Mesodermal cell (in vitro differentiated cells): ENCODE measurements around the gene KCNQ5.

Source experiments
- H3K27ac ChIP-seq: 2 replicates; pipeline ENCODE4 v1.7.0; 2013; ENCODE audit warnings: mild to moderate bottlenecking, low read depth, low read length, moderate library complexity; ENCODE audit not compliant: severe bottlenecking
- H3K36me3 ChIP-seq: 2 replicates; pipeline ENCODE4 v1.7.1; 2013; ENCODE audit warnings: mild to moderate bottlenecking, low read length, moderate library complexity; ENCODE audit not compliant: control insufficient read depth, insufficient read depth
- H3K4me1 ChIP-seq: one replicate; pipeline ENCODE4 v1.7.1; 2013; ENCODE audit warnings: mild to moderate bottlenecking, low read length; ENCODE audit not compliant: insufficient read depth, control insufficient read depth, poor library complexity, severe bottlenecking
- H3K4me3 ChIP-seq: 2 replicates; pipeline ENCODE4 v1.7.0; 2013; ENCODE audit warnings: low read length, control low read depth, mild to moderate bottlenecking; ENCODE audit not compliant: insufficient read depth, poor library complexity, severe bottlenecking; ENCODE audit errors: extremely low read depth
- H3K9me3 ChIP-seq: 2 replicates; pipeline ENCODE4 v1.7.1; 2013; ENCODE audit warnings: mild to moderate bottlenecking, low read length, moderate library complexity; ENCODE audit not compliant: control insufficient read depth
- WGBS, 2 experiments: methylation state at CpG; one replicate each; pipeline ENCODE4 v1.1.5; 2013; ENCODE audit warnings: missing lambda C conversion rate in 2 of 2; ENCODE audit not compliant: insufficient coverage in 2 of 2; 5-methylcytosine and 5-hydroxymethylcytosine counted together

The KCNQ5 gene

GRCh38 chr6:72984981-72985665 is 363.3 kb downstream of the KCNQ5 start:
- H3K4me3 ChIP-seq, result no peak overlapping the region
- 78 to 91% methylated on average over 2 to 3 of the region's 4 CpGs for WGBS, 2 experiments
- no peak overlapping the region for H3K27ac ChIP-seq
- H3K4me1 ChIP-seq, result no peaks in the 10 kb centered on the region
- H3K36me3 ChIP-seq, result no peaks in the 10 kb centered on the region
- peaks cover 3% of the 10 kb centered on the region for H3K9me3 ChIP-seq

GRCh38 chr6:72987301-72987700 is 365.4 kb downstream of the KCNQ5 start:
- peaks cover 3% of the 10 kb centered on the region for H3K9me3 ChIP-seq
- WGBS, 2 experiments, result 94 to 95% methylated on average over 10 to 12 of the region's 19 CpGs
- no peaks in the 10 kb centered on the region for H3K4me1 ChIP-seq
- no peaks in the 10 kb centered on the region for H3K36me3 ChIP-seq
- H3K27ac ChIP-seq, result no peak overlapping the region
- H3K4me3 ChIP-seq, result no peak overlapping the region

- Histone ChIP-seq H3K9me3 (no peaks in the 10 kb centered on the region), H3K4me3 (no peak overlapping the region), H3K36me3 (no peaks in the 10 kb centered on the region), H3K27ac (no peak overlapping the region), H3K4me1 (no peaks in the 10 kb centered on the region)
- 83 to 93% methylated on average over 3 to 5 of the region's 5 CpGs for WGBS, 2 experiments
These were observed 378.1 kb downstream of the KCNQ5 start for GRCh38 chr6:72999995-73000394.

- no peak overlapping the region for H3K4me3 ChIP-seq
- H3K4me1 ChIP-seq, result no peaks in the 10 kb centered on the region
- H3K27ac ChIP-seq, result no peak overlapping the region
- H3K9me3 ChIP-seq, result no peaks in the 10 kb centered on the region
- H3K36me3 ChIP-seq, result no peaks in the 10 kb centered on the region
- 90 to 97% methylated on average over 3 of the region's 3 CpGs for WGBS, 2 experiments
These were observed 378.6 kb downstream of the KCNQ5 start for GRCh38 chr6:73000460-73000859.

GRCh38 chr6:73002588-73002987 is 380.7 kb downstream of the KCNQ5 start:
- no peak overlapping the region for H3K27ac ChIP-seq
- H3K4me1 ChIP-seq, result no peaks in the 10 kb centered on the region
- H3K36me3 ChIP-seq, result no peaks in the 10 kb centered on the region
- no peaks in the 10 kb centered on the region for H3K9me3 ChIP-seq
- no peak overlapping the region for H3K4me3 ChIP-seq

DNA sequence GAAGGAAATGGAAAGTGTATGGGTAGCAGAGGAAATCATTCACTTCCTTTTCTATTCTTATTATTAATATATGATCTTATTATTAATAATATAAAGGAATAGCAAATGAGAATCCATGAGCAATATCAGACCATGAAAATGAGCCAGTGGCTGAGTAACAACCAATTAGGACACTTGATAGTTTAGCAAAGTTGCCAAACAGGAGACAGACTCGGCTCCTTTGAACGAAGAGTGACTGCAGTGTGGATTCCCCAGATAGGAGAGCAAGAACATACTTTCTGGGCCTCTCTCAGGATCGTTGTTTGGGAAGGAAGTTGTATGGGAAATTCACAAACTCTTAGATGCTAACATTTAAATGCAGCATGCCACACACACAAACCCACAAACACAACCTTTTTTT is 381.4 kb downstream of the KCNQ5 start:
- Histone ChIP-seq H3K9me3 (no peaks in the 10 kb centered on the region), H3K27ac (no peak overlapping the region), H3K4me1 (no peaks in the 10 kb centered on the region), H3K4me3 (no peak overlapping the region), H3K36me3 (no peaks in the 10 kb centered on the region)
- WGBS, 2 experiments, result 85 to 87% methylated on average over 2 of the region's 3 CpGs

DNA sequence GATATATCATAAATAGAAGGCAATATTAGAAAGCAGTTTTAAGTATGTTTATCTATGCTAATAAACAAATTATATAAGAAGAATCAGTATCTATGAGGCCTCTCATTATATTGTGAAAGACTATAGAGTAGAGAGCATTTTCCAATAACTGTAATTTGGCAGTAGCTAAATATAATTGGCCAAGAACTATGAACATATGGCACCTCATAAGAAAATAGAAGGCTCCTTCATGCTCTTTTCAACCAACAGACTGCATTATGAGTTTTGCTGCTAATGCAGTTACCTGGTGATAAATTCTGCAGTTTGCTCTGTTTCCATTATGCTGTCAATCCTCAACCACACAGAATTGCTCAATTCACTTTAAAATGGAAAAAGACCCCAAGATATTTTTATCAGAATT is 382.4 kb downstream of the KCNQ5 start:
- Histone ChIP-seq H3K27ac (no peak overlapping the region), H3K9me3 (no peaks in the 10 kb centered on the region), H3K4me3 (no peak overlapping the region), H3K4me1 (no peaks in the 10 kb centered on the region), H3K36me3 (no peaks in the 10 kb centered on the region)

DNA sequence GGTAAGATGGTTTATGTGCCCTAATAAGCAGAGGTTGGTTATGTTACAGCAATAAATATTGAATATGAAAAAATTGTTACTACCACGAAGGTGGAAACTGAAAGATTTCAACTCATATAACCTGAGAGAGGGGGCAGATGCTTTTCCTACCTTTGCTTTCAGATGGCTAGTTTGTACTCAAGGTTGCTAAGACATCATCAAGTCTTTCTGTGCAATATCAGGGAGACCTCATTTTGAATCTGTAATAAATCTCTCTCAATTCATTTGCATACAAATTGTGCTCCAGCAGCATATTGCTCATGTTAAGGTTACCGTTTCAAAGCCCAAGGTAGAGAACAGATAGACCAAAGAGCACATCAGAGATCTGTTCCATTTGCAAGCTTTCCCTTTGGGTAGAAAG is 383.0 kb downstream of the KCNQ5 start:
- no peak overlapping the region for H3K27ac ChIP-seq
- H3K4me3 ChIP-seq, result no peak overlapping the region
- 88 to 94% methylated on average over 1 to 2 of the region's 2 CpGs for WGBS, 2 experiments

DNA sequence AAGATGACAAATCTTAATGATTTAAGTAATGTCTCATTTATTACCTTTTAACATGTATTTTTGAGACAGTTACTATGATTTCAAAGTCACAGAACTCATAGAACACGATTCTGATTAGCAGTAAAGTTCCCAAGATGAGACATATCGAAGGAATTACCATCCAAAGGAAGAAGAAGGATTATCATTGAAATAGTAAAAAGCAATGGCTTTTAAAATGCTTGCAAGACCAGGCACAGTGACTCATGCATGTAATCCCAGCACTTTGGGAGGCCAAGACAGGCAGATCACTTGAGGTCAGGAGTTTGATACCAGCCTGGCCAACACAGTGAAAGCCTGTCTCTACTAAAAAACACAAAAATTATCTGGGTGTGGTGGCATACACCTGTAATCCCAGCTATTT is 384.3 kb downstream of the KCNQ5 start:
- no peak overlapping the region for H3K4me3 ChIP-seq
- no peaks in the 10 kb centered on the region for H3K4me1 ChIP-seq
- 94% methylated on average over 2 of the region's 2 CpGs; no CpG with 5 or more reads in 1 of the 2 experiments for WGBS, 2 experiments
- no peaks in the 10 kb centered on the region for H3K36me3 ChIP-seq
- no peak overlapping the region for H3K27ac ChIP-seq
- no peaks in the 10 kb centered on the region for H3K9me3 ChIP-seq

More for the DNA sequence above, 383.0 kb downstream of the KCNQ5 start:
- H3K36me3 ChIP-seq, result no peaks in the 10 kb centered on the region
- H3K4me1 ChIP-seq, result no peaks in the 10 kb centered on the region
- no peaks in the 10 kb centered on the region for H3K9me3 ChIP-seq

DNA sequence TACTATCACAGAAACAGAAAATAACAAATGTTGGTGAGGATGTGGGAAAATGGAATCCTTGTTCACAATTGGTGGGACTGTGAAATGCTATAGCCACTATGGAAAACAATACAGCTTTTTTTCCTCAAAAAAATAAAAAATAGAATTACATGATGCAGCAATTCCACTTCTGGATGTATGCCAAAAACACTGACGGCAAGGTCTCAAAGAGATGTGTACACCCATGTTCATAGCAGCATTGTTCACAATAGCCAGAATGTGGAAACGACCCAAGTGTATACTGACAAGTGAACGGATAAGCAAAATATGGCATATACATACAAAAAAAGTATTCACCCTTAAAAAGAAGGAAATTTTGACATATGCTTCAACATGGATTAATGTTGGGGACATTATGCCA is 390.1 kb downstream of the KCNQ5 start:
- no peaks in the 10 kb centered on the region for H3K9me3 ChIP-seq
- H3K4me3 ChIP-seq, result no peak overlapping the region
- H3K36me3 ChIP-seq, result no peaks in the 10 kb centered on the region
- no peak overlapping the region for H3K27ac ChIP-seq
- no peaks in the 10 kb centered on the region for H3K4me1 ChIP-seq
- 82 to 100% methylated on average over 1 of the region's 3 CpGs for WGBS, 2 experiments

DNA sequence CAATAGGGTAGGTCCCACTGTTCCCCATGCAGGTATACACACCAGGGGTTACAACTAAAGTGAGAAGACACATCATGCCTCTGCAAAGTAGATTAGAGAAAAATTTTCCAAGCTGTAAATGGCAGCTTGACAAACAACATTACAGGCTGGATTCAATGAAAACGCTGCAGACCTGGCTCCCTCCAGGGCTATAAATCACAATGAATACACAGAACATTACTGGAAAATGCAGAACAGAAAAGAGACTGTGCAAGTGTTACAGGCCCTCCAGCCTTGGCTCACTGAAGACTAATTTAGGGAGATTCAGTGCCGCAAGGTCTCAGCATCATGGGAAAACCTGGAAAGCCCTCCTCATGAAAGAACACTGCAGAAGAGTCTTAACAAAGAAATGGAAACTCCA is 395.6 kb downstream of the KCNQ5 start:
- Histone ChIP-seq H3K4me1 (no peaks in the 10 kb centered on the region), H3K27ac (no peak overlapping the region), H3K36me3 (no peaks in the 10 kb centered on the region), H3K9me3 (no peaks in the 10 kb centered on the region), H3K4me3 (no peak overlapping the region)
- WGBS, 2 experiments, result 80 to 100% methylated on average over 1 to 2 of the region's 2 CpGs
